ENCODE data around the gene NUP37.

The NUP37 gene

DNA sequence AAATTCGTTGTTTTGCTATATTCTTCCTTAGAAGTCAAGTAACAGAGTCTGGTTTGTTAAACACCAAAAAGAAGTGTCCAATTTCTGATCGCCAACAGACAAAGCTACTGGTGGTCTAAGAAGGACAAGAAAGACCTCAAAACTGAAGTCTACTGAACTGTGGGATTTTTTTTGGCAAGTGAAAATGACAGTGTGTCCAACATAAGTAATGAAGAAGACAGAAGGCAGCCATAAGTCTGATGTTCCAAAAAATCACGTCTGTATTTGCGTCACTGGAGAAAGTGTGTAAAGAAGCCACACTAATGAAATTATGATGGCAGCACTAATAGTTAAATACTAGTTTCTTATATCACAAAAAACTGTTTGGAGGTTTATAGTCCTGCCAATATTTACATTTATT lies 90.8 kb downstream of the NUP37 start:
- Histone ChIP-seq H3K27ac (ENCODE audit: extremely low read depth, low read depth, low read length) (no peak overlapping the region), H3K36me3 (ENCODE audit: control insufficient read depth in 2 of 2, insufficient read depth in 1 of 2, low read length in 2 of 2) (peaks cover 0 to 3% of the 10 kb centered on the region in 2 experiments; a peak in 1 of 3 replicates), H3K4me3 (ENCODE audit: low read depth, low read length) (no peak overlapping the region), H3K4me1 (ENCODE audit: control insufficient read depth, insufficient read depth, low read length) (no peaks in the 10 kb centered on the region), H3K9me3 (ENCODE audit: control insufficient read depth, insufficient read depth, low read depth, low read length) (no peaks in the 10 kb centered on the region)
- CTCF ChIA-PET, result no interaction called here
- TF ChIP-seq ZNF514 (tag by site-specific recombination; IDR thresholded peaks at IDR 0.05) (no peak), ZNF24 (tag by site-specific recombination; IDR thresholded peaks at IDR 0.05) (no peak), KLF7 (tag by site-specific recombination; IDR thresholded peaks at IDR 0.05; ENCODE audit: borderline replicate concordance) (no peak), ZNF239 (tag by site-specific recombination; IDR thresholded peaks at IDR 0.05) (no peak), ZNF112 (tag by site-specific recombination; IDR thresholded peaks at IDR 0.05) (no peak)
- POLR2A ChIA-PET, result no interaction called here

DNA sequence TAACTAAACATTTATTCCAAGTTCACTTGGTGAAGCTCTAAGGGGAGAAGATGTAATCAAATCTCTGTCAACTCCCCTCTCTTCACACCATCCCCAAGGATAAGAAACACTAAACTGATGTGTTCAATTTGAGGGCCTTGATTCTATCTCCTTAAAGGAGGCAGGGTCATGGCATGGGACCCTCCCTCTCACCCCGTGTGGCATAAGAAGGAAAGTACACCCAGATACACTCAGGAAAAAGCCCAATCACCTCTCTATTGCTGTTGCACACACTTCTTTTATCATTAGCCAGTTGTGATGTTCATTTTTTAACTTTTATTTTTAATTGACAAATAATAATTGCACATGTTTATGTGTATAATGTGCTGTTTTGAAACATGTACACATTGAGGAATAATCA lies 93.2 kb downstream of the NUP37 start:
- Histone ChIP-seq H3K4me3 (ENCODE audit: low read depth, low read length) (no peak overlapping the region), H3K4me1 (ENCODE audit: control insufficient read depth, insufficient read depth, low read length) (no peaks in the 10 kb centered on the region), H3K36me3 (ENCODE audit: control insufficient read depth in 2 of 2, insufficient read depth in 1 of 2, low read length in 2 of 2) (peaks cover 0 to 8% of the 10 kb centered on the region in 2 experiments; a peak in 1 of 3 replicates), H3K27ac (ENCODE audit: extremely low read depth, low read depth, low read length) (no peak overlapping the region), H3K9me3 (ENCODE audit: control insufficient read depth, insufficient read depth, low read depth, low read length) (no peaks in the 10 kb centered on the region)
- TF ChIP-seq ZNF169 (tag by site-specific recombination; IDR thresholded peaks at IDR 0.05) (no peak), KLF9 (tag by site-specific recombination; IDR thresholded peaks at IDR 0.05; ENCODE audit: low read depth) (no peak), ZNF596 (tag by site-specific recombination; IDR thresholded peaks at IDR 0.05) (no peak), HOXA7 (CRISPR knock-in tag; IDR thresholded peaks at IDR 0.05; ENCODE audit: borderline replicate concordance) (no peak), ZNF660 (tag by site-specific recombination; IDR thresholded peaks at IDR 0.05) (no peak), SP3 (tag by site-specific recombination; IDR thresholded peaks at IDR 0.05) (no peak)
- TF ChIP-seq, protein P1, sequence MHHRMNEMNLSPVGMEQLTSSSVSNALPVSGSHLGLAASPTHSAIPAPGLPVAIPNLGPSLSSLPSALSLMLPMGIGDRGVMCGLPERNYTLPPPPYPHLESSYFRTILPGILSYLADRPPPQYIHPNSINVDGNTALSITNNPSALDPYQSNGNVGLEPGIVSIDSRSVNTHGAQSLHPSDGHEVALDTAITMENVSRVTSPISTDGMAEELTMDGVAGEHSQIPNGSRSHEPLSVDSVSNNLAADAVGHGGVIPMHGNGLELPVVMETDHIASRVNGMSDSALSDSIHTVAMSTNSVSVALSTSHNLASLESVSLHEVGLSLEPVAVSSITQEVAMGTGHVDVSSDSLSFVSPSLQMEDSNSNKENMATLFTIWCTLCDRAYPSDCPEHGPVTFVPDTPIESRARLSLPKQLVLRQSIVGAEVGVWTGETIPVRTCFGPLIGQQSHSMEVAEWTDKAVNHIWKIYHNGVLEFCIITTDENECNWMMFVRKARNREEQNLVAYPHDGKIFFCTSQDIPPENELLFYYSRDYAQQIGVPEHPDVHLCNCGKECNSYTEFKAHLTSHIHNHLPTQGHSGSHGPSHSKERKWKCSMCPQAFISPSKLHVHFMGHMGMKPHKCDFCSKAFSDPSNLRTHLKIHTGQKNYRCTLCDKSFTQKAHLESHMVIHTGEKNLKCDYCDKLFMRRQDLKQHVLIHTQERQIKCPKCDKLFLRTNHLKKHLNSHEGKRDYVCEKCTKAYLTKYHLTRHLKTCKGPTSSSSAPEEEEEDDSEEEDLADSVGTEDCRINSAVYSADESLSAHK (tag by site-specific recombination; IDR thresholded peaks at IDR 0.05), result no peak
- TF ChIP-seq, protein P2, sequence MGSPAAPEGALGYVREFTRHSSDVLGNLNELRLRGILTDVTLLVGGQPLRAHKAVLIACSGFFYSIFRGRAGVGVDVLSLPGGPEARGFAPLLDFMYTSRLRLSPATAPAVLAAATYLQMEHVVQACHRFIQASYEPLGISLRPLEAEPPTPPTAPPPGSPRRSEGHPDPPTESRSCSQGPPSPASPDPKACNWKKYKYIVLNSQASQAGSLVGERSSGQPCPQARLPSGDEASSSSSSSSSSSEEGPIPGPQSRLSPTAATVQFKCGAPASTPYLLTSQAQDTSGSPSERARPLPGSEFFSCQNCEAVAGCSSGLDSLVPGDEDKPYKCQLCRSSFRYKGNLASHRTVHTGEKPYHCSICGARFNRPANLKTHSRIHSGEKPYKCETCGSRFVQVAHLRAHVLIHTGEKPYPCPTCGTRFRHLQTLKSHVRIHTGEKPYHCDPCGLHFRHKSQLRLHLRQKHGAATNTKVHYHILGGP (tag by site-specific recombination; IDR thresholded peaks at IDR 0.05), result no peak
- TF ChIP-seq, protein P3, sequence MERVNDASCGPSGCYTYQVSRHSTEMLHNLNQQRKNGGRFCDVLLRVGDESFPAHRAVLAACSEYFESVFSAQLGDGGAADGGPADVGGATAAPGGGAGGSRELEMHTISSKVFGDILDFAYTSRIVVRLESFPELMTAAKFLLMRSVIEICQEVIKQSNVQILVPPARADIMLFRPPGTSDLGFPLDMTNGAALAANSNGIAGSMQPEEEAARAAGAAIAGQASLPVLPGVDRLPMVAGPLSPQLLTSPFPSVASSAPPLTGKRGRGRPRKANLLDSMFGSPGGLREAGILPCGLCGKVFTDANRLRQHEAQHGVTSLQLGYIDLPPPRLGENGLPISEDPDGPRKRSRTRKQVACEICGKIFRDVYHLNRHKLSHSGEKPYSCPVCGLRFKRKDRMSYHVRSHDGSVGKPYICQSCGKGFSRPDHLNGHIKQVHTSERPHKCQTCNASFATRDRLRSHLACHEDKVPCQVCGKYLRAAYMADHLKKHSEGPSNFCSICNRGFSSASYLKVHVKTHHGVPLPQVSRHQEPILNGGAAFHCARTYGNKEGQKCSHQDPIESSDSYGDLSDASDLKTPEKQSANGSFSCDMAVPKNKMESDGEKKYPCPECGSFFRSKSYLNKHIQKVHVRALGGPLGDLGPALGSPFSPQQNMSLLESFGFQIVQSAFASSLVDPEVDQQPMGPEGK (tag by site-specific recombination; IDR thresholded peaks at IDR 0.05), result no peak
- ChIA-PET CTCF (interaction anchor here (0.7 kb wide), 1 partner anchor 179 kb away, joined by 3 read pairs; no protein-coding TSS in a partner anchor), POLR2A (no interaction called here)

DNA sequence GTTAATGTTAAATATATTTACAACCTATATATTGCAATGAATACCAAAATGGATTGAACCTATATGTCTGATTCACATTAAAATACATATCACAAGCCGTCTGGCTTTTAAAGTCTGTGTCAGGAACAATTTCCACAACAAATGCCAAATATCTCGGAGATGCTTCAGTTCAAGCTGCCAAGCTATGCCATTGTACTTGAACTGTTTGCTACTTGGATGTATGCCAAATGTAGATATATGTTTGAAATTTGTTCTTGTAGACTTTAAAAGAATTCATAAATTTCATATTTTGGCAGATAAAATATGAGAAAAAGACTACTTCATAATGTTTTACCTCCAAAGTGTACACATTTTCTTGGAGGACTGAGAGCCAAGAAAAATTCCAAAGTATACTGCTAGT lies 95.1 kb downstream of the NUP37 start:
- ChIA-PET POLR2A (no interaction called here), CTCF (no interaction called here)
- H3K4me3 ChIP-seq (ENCODE audit: low read depth, low read length), result no peak overlapping the region
- H3K27ac ChIP-seq (ENCODE audit: extremely low read depth, low read depth, low read length), result no peak overlapping the region
- TF ChIP-seq OSR2 (tag by site-specific recombination; IDR thresholded peaks at IDR 0.05) (no peak), ZNF514 (tag by site-specific recombination; IDR thresholded peaks at IDR 0.05) (no peak), ZNF623 (tag by site-specific recombination; IDR thresholded peaks at IDR 0.05) (no peak), ZNF48 (tag by site-specific recombination; IDR thresholded peaks at IDR 0.05) (no peak), ZEB2 (tag by site-specific recombination; IDR thresholded peaks at IDR 0.05) (no peak), ZNF747 (tag by site-specific recombination; IDR thresholded peaks at IDR 0.05) (no peak), ZNF423 (tag by site-specific recombination; IDR thresholded peaks at IDR 0.05) (no peak), KLF8 (tag by site-specific recombination; IDR thresholded peaks at IDR 0.05) (no peak), ZNF670 (tag by site-specific recombination; IDR thresholded peaks at IDR 0.05; ENCODE audit: low read depth) (no peak)
- TF ChIP-seq, protein P4, sequence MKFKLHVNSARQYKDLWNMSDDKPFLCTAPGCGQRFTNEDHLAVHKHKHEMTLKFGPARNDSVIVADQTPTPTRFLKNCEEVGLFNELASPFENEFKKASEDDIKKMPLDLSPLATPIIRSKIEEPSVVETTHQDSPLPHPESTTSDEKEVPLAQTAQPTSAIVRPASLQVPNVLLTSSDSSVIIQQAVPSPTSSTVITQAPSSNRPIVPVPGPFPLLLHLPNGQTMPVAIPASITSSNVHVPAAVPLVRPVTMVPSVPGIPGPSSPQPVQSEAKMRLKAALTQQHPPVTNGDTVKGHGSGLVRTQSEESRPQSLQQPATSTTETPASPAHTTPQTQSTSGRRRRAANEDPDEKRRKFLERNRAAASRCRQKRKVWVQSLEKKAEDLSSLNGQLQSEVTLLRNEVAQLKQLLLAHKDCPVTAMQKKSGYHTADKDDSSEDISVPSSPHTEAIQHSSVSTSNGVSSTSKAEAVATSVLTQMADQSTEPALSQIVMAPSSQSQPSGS (tag by site-specific recombination; IDR thresholded peaks at IDR 0.05; ENCODE audit: low read depth), result no peak
- H3K36me3 ChIP-seq (ENCODE audit: control insufficient read depth in 2 of 2, insufficient read depth in 1 of 2, low read length in 2 of 2), result peaks cover 0 to 8% of the 10 kb centered on the region in 2 experiments; a peak in 1 of 3 replicates
- H3K4me1 ChIP-seq (ENCODE audit: control insufficient read depth, insufficient read depth, low read length), result no peaks in the 10 kb centered on the region
- no peaks in the 10 kb centered on the region for H3K9me3 ChIP-seq (ENCODE audit: control insufficient read depth, insufficient read depth, low read depth, low read length)
